H1 (cell line): ENCODE results near the gene RAB40A. TPM values are rescaled to one million over a fixed set of nuclear protein-coding genes. Genes with fewer than 3 reads are reported as not detected.

Experiments used
- CTCF ChIA-PET: fragments of 300-600 bp; sonication (Branson Sonifier 250); formaldehyde crosslinking; loops from one replicate; lab custom pipeline; 2021; ENCODE audit not compliant: partially characterized antibody; lab: Charles Lee
- POLR2A ChIA-PET: fragments of 300-600 bp; sonication (Branson Sonifier 250); formaldehyde crosslinking; loops from one replicate; lab custom pipeline; 2021; ENCODE audit warnings: inconsistent platforms; ENCODE audit not compliant: partially characterized antibody; lab: Charles Lee
- DNase-seq, 2 experiments: peaks; one replicate each; pipeline versions ENCODE4 v3.0.0 to v3.0.0-alpha.2; 2010 to 2022; ENCODE audit warnings: low spot score in 2 of 2, low read depth in 1 of 2, mixed read lengths in 1 of 2
- FAIRE-seq: peaks from 2 replicates; lab custom pipeline; 2011; peaks lifted over from hg19 to GRCh38; lab: Jason Lieb, UNC
- H2AFZ ChIP-seq: 2 replicates; pipeline ENCODE4 v1.8.1; 2012; ENCODE audit warnings: low read length, inconsistent platforms
- H2AK5ac ChIP-seq: 2 replicates; pipeline ENCODE4 v1.6.1; 2013; ENCODE audit warnings: low read depth, low read length
- H2BK120ac ChIP-seq: replicated peaks from 2 replicates; pipeline ENCODE3; 2013; ENCODE audit warnings: low read depth, low read length, inconsistent platforms
- H2BK12ac ChIP-seq: 2 replicates; pipeline ENCODE4 v1.6.1; 2013; ENCODE audit warnings: low read depth, low read length
- H2BK15ac ChIP-seq: 2 replicates; pipeline ENCODE4 v1.6.1; 2013; ENCODE audit warnings: low read length
- H2BK20ac ChIP-seq: 2 replicates; pipeline ENCODE4 v1.6.1; 2013; ENCODE audit warnings: low read length
- H2BK5ac ChIP-seq: 2 replicates; pipeline ENCODE4 v1.6.1; 2013; ENCODE audit warnings: low read depth, low read length
- H3K14ac ChIP-seq: 2 replicates; pipeline ENCODE4 v1.6.1; 2013; ENCODE audit warnings: inconsistent platforms; ENCODE audit not compliant: insufficient read length
- H3K18ac ChIP-seq: 2 replicates; pipeline ENCODE4 v1.6.1; 2013; ENCODE audit warnings: low read length; ENCODE audit errors: extremely low read depth
- H3K23ac ChIP-seq: 2 replicates; pipeline ENCODE4 v1.6.1; 2013; ENCODE audit warnings: inconsistent platforms; ENCODE audit not compliant: insufficient read length
- H3K23me2 ChIP-seq: 2 replicates; pipeline ENCODE4 v1.6.1; 2013; ENCODE audit warnings: low read depth, low read length
- H3K27ac ChIP-seq: 2 replicates; pipeline ENCODE4 v1.6.1; 2011; ENCODE audit warnings: low read depth, low read length, inconsistent platforms
- H3K27me3 ChIP-seq, 4 experiments: replicated peaks in 1 of 4; 1 replicate in 1 of 4; 2 replicates in 3 of 4; pipeline versions ENCODE4 v1.6.1 to v1.8.1; 2011 to 2013; ENCODE audit warnings: low read length in 3 of 4, mild to moderate bottlenecking in 3 of 4, inconsistent platforms in 2 of 4, mixed read lengths in 2 of 4, moderate library complexity in 1 of 4; ENCODE audit not compliant: control insufficient read depth in 3 of 4, insufficient read depth in 3 of 4; ENCODE audit errors: extremely low read depth in 1 of 4
- H3K36me3 ChIP-seq, 4 experiments: 2 replicates each; pipeline versions ENCODE4 v1.6.1 to v1.8.1; 2011 to 2013; ENCODE audit warnings: mild to moderate bottlenecking in 4 of 4, low read length in 3 of 4, moderate library complexity in 2 of 4, control low read depth in 1 of 4, inconsistent platforms in 1 of 4; ENCODE audit not compliant: insufficient read depth in 4 of 4, control insufficient read depth in 2 of 4
- H3K4ac ChIP-seq: replicated peaks from 2 replicates; pipeline ENCODE3; 2013; ENCODE audit warnings: low read length, low read depth, mixed read lengths, inconsistent platforms; ENCODE audit not compliant: insufficient read length
- H3K4me1 ChIP-seq, 4 experiments: replicated peaks in 1 of 4; 1 replicate in 1 of 4; 2 replicates in 3 of 4; pipeline versions ENCODE4 v1.6.1 to v1.8.1; 2011 to 2013; ENCODE audit warnings: low read length in 3 of 4, inconsistent platforms in 2 of 4, mixed read lengths in 1 of 4; ENCODE audit not compliant: insufficient read depth in 4 of 4, control insufficient read depth in 3 of 4
- H3K4me2 ChIP-seq, 2 experiments: 2 replicates each; pipeline versions ENCODE4 v1.6.1 to v1.8.1; 2011 to 2013; ENCODE audit warnings: low read depth in 2 of 2, low read length in 2 of 2, control low read depth in 1 of 2, inconsistent platforms in 1 of 2, mild to moderate bottlenecking in 1 of 2; ENCODE audit not compliant: insufficient read depth in 1 of 2
- H3K4me3 ChIP-seq, 4 experiments: fragments of 200-600, 300-600 bp in 1 of 4; sonication (generic), shearing (Covaris generic), sonication (Bioruptor Twin) in 1 of 4; 2 replicates each; pipeline versions ENCODE4 v1.5.1 to v1.8.1; 2011 to 2016; ENCODE audit warnings: low read length in 4 of 4, low read depth in 3 of 4, control low read depth in 2 of 4, inconsistent platforms in 2 of 4, mild to moderate bottlenecking in 2 of 4, mixed read lengths in 1 of 4, moderate library complexity in 1 of 4; ENCODE audit not compliant: insufficient read depth in 2 of 4; ENCODE audit errors: extremely low read depth in 1 of 4
- H3K56ac ChIP-seq: replicated peaks from 2 replicates; pipeline ENCODE3; 2013; ENCODE audit warnings: low read depth, mild to moderate bottlenecking, mixed read lengths, low read length, inconsistent platforms; ENCODE audit not compliant: insufficient read length
- H3K79me1 ChIP-seq: 2 replicates; pipeline ENCODE4 v1.6.1; 2013; ENCODE audit warnings: low read depth, low read length, control low read depth
- H3K79me2 ChIP-seq, 2 experiments: 2 replicates each; pipeline versions ENCODE4 v1.6.1 to v1.8.1; 2012 to 2013; ENCODE audit warnings: low read length in 2 of 2, mild to moderate bottlenecking in 2 of 2, inconsistent platforms in 1 of 2; ENCODE audit not compliant: insufficient read depth in 2 of 2, control insufficient read depth in 1 of 2
- H3K9ac ChIP-seq, 4 experiments: replicated peaks in 1 of 4; 1 replicate in 1 of 4; 2 replicates in 3 of 4; pipeline versions ENCODE4 v1.6.1 to v1.8.1; 2011 to 2013; ENCODE audit warnings: low read depth in 3 of 4, low read length in 3 of 4, control low read depth in 2 of 4, mild to moderate bottlenecking in 2 of 4, moderate library complexity in 2 of 4, inconsistent platforms in 1 of 4; ENCODE audit errors: extremely low read depth in 1 of 4
- H3K9me3 ChIP-seq, 2 experiments: 2 replicates each; pipeline versions ENCODE4 v1.6.1 to v1.8.1; 2012 to 2013; ENCODE audit warnings: mild to moderate bottlenecking in 2 of 2, moderate library complexity in 2 of 2, control low read depth in 1 of 2, inconsistent platforms in 1 of 2, low read depth in 1 of 2, low read length in 1 of 2, mixed read lengths in 1 of 2; ENCODE audit not compliant: insufficient read depth in 2 of 2
- H4K20me1 ChIP-seq, 2 experiments: replicated peaks in 1 of 2; 2 replicates each; pipeline versions ENCODE3 to v1.8.1; 2011 to 2013; ENCODE audit warnings: inconsistent platforms in 2 of 2, low read length in 2 of 2, mild to moderate bottlenecking in 1 of 2; ENCODE audit not compliant: insufficient read depth in 2 of 2, control insufficient read depth in 1 of 2
- H4K5ac ChIP-seq: 2 replicates; pipeline ENCODE4 v1.6.1; 2013; ENCODE audit warnings: low read length, low read depth, mixed read lengths, inconsistent platforms; ENCODE audit not compliant: insufficient read length
- H4K8ac ChIP-seq: 2 replicates; pipeline ENCODE4 v1.8.0; 2013; ENCODE audit warnings: mild to moderate bottlenecking, moderate library complexity, low read length, inconsistent platforms; ENCODE audit not compliant: insufficient read depth; ENCODE audit errors: extremely low read depth
- H4K91ac ChIP-seq: replicated peaks from 2 replicates; pipeline ENCODE3; 2013; ENCODE audit warnings: low read length, mixed read lengths, inconsistent platforms; ENCODE audit not compliant: insufficient read length
- BCL11A ChIP-seq, 2 experiments: IDR thresholded peaks; one replicate each; pipeline ENCODE4 v1.6.1; 2011; ENCODE audit warnings: low read depth in 2 of 2, low read length in 2 of 2, mild to moderate bottlenecking in 2 of 2
- CREB1 ChIP-seq: IDR thresholded peaks from 2 replicates; pipeline ENCODE4 v1.6.1; 2012; ENCODE audit warnings: inconsistent platforms
- CTBP2 ChIP-seq: IDR thresholded peaks from 2 replicates; pipeline ENCODE4 v1.7.0; 2011; ENCODE audit warnings: borderline replicate concordance, mild to moderate bottlenecking, moderate library complexity, mixed read lengths, low read length; ENCODE audit not compliant: insufficient read depth, insufficient read length
- NANOG ChIP-seq: IDR thresholded peaks from 2 replicates; pipeline ENCODE4 v1.6.1; 2011; ENCODE audit warnings: low read length, low read depth, mild to moderate bottlenecking, inconsistent platforms; ENCODE audit not compliant: insufficient read depth, poor library complexity, severe bottlenecking
- POLR2A ChIP-seq, 2 experiments: IDR thresholded peaks; 1 replicate in 1 of 2; 2 replicates in 1 of 2; pipeline ENCODE4 v1.6.1; 2011; ENCODE audit warnings: low read depth in 2 of 2, low read length in 2 of 2, mild to moderate bottlenecking in 2 of 2; ENCODE audit errors: control extremely low read depth in 1 of 2
- RBBP5 ChIP-seq: IDR thresholded peaks from 2 replicates; pipeline ENCODE4 v1.7.1; 2012; ENCODE audit warnings: low read depth, mild to moderate bottlenecking, inconsistent platforms, low read length, moderate library complexity, borderline replicate concordance
- SIX5 ChIP-seq: IDR thresholded peaks from 2 replicates; pipeline ENCODE4 v1.6.1; 2011; ENCODE audit warnings: mild to moderate bottlenecking, low read depth, low read length
- TAF7 ChIP-seq: optimal IDR thresholded peaks from 2 replicates; pipeline ENCODE3; 2011; ENCODE audit warnings: low read depth, mild to moderate bottlenecking, inconsistent platforms, low read length, moderate library complexity, borderline replicate concordance
- TEAD4 ChIP-seq: IDR thresholded peaks from 2 replicates; pipeline ENCODE4 v1.6.1; 2012; ENCODE audit warnings: low read depth, low read length, inconsistent platforms, mixed read lengths
- WGBS, 2 experiments: shearing (Covaris generic) in 1 of 2; methylation state at CpG; one replicate each; pipeline versions ENCODE4 v1.1.6 to v1.1.7; 2013 to 2015; ENCODE audit warnings: low lambda C conversion rate in 2 of 2, mixed read lengths in 2 of 2, inconsistent platforms in 1 of 2, low coverage in 1 of 2, missing lambda C conversion rate in 1 of 2; ENCODE audit not compliant: insufficient replicate concordance in 2 of 2, insufficient coverage in 1 of 2, insufficient read length in 1 of 2; ENCODE audit errors: extremely low coverage in 1 of 2, missing lambda C conversion rate in 1 of 2; 5-methylcytosine and 5-hydroxymethylcytosine counted together
- polyA plus RNA-seq, 7 experiments: library from polyadenylated mRNA; depleted of rRNA in 3 of 7; stranded (reverse) in 5 of 7; unstranded in 2 of 7; fragments of >200 nt in 5 of 7; fragments of 200-250 nt in 2 of 7; gene quantifications; 1 replicate in 5 of 7; 2 replicates in 1 of 7; 4 replicates in 1 of 7; pipeline versions ENCODE4 v1.2.1 to v1.2.3, GENCODE V29; 2011 to 2013; ENCODE audit warnings: missing spikeins in 2 of 7, mixed read lengths in 2 of 7
- total RNA-seq: library from RNA; stranded (reverse); fragmentation: NEBNext Ultra II Directional; extraction: Animal tissue kit (Norgen Biotek cat#: 25700); gene quantifications from 2 replicates; pipeline ENCODE4 v1.2.1, GENCODE V29; 2021
- TF ChIP-seq, protein P1 (sequence below): IDR thresholded peaks from 2 replicates; pipeline ENCODE4 v1.6.1; 2012; ENCODE audit warnings: inconsistent platforms

The RAB40A gene
- total and polyA plus RNA-seq, 2 of the 8 experiments (the other 6 are each of a cell fraction or from before 2014, with no cell fraction given), result 0.09 to 0.21 TPM

GRCh38 chrX:103531002-103531401 lies 11.7 kb upstream of the RAB40A start:
- H4K5ac ChIP-seq, result no peak overlapping the region
- H2BK5ac ChIP-seq, result no peak overlapping the region
- H3K18ac ChIP-seq, result no peak overlapping the region
- H4K8ac ChIP-seq, result no peak overlapping the region
- H3K4ac ChIP-seq, result no peak overlapping the region
- no peak for TF ChIP-seq RBBP5
- no peak for TF ChIP-seq SIX5
- no peak for TF ChIP-seq TEAD4
- TF ChIP-seq BCL11A (IDR thresholded peaks at IDR 0.05; ENCODE audit: low read depth in 2 of 2, low read length in 2 of 2), result no peak
- TF ChIP-seq POLR2A (IDR thresholded peaks at IDR 0.05; ENCODE audit: control extremely low read depth in 1 of 2, low read depth in 2 of 2, low read length in 2 of 2), result no peak
- TF ChIP-seq NANOG, result no peak
- TF ChIP-seq CREB1, result no peak
- TF ChIP-seq, protein P1, sequence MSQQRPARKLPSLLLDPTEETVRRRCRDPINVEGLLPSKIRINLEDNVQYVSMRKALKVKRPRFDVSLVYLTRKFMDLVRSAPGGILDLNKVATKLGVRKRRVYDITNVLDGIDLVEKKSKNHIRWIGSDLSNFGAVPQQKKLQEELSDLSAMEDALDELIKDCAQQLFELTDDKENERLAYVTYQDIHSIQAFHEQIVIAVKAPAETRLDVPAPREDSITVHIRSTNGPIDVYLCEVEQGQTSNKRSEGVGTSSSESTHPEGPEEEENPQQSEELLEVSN, result no peak
- no peak for TF ChIP-seq CTBP2
- no peak for TF ChIP-seq TAF7
- H2BK12ac ChIP-seq, result no peak overlapping the region
- no peak overlapping the region for H2BK15ac ChIP-seq
- no peaks in the 10 kb centered on the region for H3K4me1 ChIP-seq
- no peak overlapping the region for H4K91ac ChIP-seq
- no peaks in the 10 kb centered on the region for H3K27me3 ChIP-seq
- H3K79me2 ChIP-seq, result no peaks in the 10 kb centered on the region
- POLR2A ChIA-PET, result no interaction called here
- no peaks in the 10 kb centered on the region for H3K79me1 ChIP-seq
- H3K23ac ChIP-seq, result no peak overlapping the region
- H3K23me2 ChIP-seq, result no peaks in the 10 kb centered on the region
- H3K14ac ChIP-seq, result no peak overlapping the region
- CTCF ChIA-PET, result no interaction called here
- DNase-seq (no peak), FAIRE-seq (no peak)
- H2BK120ac ChIP-seq, result no peak overlapping the region
- H3K9ac ChIP-seq, result no peak overlapping the region
- H3K27ac ChIP-seq, result no peak overlapping the region
- no peaks in the 10 kb centered on the region for H3K36me3 ChIP-seq
- H3K9me3 ChIP-seq, result no peaks in the 10 kb centered on the region
- no peak overlapping the region for H3K56ac ChIP-seq
- no peaks in the 10 kb centered on the region for H4K20me1 ChIP-seq
- 91% methylated on average over 6 of the region's 6 CpGs; no CpG with 5 or more reads in 1 of the 2 experiments for WGBS, 2 experiments
- no peak overlapping the region for H3K4me3 ChIP-seq
- H2AFZ ChIP-seq, result no peak overlapping the region
- no peak overlapping the region for H3K4me2 ChIP-seq
- no peak overlapping the region for H2AK5ac ChIP-seq
- H2BK20ac ChIP-seq, result no peak overlapping the region
